Coronary artery (tissue), 2 donors: ENCODE data around the gene FAM9B.

Experiments used
- DNase-seq: peaks from one replicate; pipeline ENCODE4 v3.0.0-alpha.2; 2017; ENCODE audit warnings: low spot score
- H3K27ac ChIP-seq, 2 donors: fragments of 200-600 bp; sonication (generic); one replicate each; pipeline ENCODE4 v1.5.1; 2016 to 2019
- H3K4me3 ChIP-seq: fragments of 200-600 bp; sonication (generic); 2 replicates; pipeline ENCODE4 v1.5.1; 2016; ENCODE audit warnings: mild to moderate bottlenecking, moderate library complexity
- TF ChIP-seq, protein P1 (sequence below): fragments of 200-600 bp; sonication (generic); IDR thresholded peaks from one replicate; pipeline ENCODE4 v1.5.1; 2019; ENCODE audit warnings: antibody characterized with exemption

The FAM9B gene

DNA sequence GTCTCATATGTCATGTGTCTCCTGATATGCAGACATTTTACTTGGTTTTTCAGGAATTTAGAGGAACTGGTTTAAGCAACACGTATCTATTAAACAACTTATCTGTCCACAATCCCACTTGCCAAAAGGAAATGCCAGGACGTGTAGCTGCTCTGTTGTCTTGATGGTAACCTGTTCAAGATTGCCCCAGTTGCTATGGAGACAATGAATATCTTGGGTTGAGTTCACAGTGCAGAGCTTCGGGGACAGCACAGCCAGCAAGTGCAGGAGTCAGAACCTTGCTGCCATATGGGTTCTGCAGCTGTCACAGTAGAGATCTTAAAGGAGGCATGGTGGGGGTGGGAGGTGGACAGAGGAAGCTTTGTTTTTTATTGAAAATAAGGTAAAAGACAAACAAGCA lies 28.7 kb upstream of the FAM9B start:
- H3K27ac ChIP-seq: no peak overlapping the region
- no peak overlapping the region for H3K4me3 ChIP-seq
- TF ChIP-seq, protein P1, sequence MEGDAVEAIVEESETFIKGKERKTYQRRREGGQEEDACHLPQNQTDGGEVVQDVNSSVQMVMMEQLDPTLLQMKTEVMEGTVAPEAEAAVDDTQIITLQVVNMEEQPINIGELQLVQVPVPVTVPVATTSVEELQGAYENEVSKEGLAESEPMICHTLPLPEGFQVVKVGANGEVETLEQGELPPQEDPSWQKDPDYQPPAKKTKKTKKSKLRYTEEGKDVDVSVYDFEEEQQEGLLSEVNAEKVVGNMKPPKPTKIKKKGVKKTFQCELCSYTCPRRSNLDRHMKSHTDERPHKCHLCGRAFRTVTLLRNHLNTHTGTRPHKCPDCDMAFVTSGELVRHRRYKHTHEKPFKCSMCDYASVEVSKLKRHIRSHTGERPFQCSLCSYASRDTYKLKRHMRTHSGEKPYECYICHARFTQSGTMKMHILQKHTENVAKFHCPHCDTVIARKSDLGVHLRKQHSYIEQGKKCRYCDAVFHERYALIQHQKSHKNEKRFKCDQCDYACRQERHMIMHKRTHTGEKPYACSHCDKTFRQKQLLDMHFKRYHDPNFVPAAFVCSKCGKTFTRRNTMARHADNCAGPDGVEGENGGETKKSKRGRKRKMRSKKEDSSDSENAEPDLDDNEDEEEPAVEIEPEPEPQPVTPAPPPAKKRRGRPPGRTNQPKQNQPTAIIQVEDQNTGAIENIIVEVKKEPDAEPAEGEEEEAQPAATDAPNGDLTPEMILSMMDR: no peak
- DNase-seq: no peak

GRCh38 chrX:9055354-9055753 lies 21.4 kb upstream of the FAM9B start:
- no peak overlapping the region for H3K4me3 ChIP-seq
- H3K27ac ChIP-seq: no peak overlapping the region
- DNase-seq: no peak
- TF ChIP-seq, protein P1: no peak

DNA sequence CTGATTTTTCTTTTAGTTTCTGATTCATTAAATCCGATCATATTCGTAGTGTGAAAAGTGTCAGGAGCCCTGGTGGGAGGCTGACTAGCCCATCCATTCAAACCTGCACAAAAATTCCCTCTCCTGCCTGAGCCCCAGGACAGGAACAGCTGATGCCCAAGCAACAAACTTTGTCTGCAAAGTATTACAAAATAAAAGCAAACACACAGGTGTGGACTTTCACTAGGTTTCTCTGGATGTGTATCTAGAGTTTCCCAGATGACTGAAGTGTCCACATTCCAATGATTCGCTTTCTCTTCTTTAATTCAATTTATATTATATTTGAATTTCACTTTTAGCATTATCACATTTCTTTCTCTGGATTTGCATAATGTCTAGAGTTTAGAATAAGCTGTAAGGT lies 18.2 kb upstream of the FAM9B start:
- no peak for DNase-seq
- TF ChIP-seq, protein P1: no peak
- no peak overlapping the region for H3K27ac ChIP-seq

DNA sequence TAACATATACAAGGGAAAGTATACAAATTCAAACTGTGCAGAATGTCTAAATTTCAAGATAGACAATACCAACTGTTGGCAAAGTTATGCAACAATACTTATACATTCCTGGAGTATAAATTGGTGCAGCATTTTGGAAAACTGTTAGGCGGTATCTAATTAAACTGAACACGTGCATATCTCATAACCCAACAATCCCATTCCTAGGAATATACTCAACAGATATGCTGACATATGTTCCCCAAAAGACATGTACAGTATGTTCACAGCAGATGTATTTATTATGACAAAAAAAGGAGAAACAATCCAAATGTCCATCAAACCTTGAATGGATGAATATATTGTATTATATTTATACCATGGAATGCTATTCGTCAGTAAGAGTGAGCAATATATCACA lies 16.4 kb upstream of the FAM9B start:
- no peak for DNase-seq
- TF ChIP-seq, protein P1: no peak
- H3K27ac ChIP-seq: no peak overlapping the region
- H3K4me3 ChIP-seq: no peak overlapping the region

More for the DNA sequence above, 18.2 kb upstream of the FAM9B start:
- no peak overlapping the region for H3K4me3 ChIP-seq

DNA sequence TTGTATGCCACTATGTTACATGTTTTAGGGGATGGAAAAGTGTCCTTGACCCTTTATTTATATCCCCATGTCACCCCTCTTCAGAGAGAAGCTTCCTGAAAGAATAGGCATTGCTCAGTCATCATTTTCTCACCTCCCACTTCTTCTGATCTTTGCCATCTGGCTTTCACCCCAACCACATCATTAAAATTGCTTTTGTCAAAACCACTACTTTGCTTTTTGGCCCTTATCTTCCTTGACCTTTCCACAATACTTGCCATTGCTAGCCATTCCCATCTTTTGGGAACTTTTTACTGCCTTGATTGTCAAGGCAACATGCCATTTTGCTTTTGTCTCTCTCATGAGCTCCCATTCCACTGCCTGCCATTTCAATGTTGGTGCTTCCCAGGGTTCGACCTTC lies 14.9 kb upstream of the FAM9B start:
- H3K27ac ChIP-seq: no peak overlapping the region
- TF ChIP-seq, protein P1: no peak
- H3K4me3 ChIP-seq: no peak overlapping the region
- DNase-seq: no peak

DNA sequence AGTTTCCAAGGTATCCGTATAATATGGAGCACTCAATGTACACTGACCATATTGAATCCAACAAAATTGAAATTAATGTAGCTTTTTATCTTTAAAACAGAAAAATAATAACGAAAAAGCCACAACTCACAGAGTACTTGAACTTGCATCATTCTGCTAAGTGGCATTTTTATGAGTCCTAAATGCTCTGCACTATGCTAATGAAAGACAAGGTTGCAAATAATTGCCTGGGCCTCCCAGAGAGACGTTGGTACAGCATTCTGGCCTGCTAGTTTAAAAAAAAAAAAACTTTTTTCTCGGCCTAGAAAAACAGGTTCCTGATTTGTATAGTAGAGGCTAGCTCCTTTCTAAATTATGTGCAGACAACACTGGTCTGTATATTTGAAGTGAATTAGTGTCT lies 4.3 kb upstream of the FAM9B start:
- TF ChIP-seq, protein P1: no peak
- Histone ChIP-seq H3K4me3 (no peak overlapping the region), H3K27ac (no peak overlapping the region)
- DNase-seq: no peak

DNA sequence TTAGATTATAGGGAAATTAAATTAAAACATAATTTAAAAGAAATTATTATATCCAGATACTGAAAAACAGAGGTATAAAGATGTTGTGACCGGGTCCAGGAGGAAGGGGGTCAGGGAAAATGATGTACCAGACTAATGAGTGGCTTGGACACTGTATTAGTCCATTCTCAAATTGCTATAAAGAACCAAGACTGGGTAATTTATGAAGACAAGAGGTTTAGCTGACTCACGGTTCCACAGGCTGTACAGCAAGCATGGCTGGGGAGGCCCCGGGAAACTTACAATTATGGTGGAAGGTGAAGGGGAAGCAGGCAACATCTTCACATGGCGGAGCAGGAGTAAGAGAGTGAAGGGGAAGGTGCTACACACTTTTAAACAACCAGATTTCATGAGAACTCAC lies 3.4 kb upstream of the FAM9B start:
- Histone ChIP-seq H3K27ac (no peak overlapping the region), H3K4me3 (no peak overlapping the region)
- TF ChIP-seq, protein P1: no peak
- DNase-seq: no peak
